Astrocyte (in vitro differentiated cells and primary cell): Measurements from ENCODE around the gene RHOBTB1. TPM values are rescaled to one million over a fixed set of nuclear protein-coding genes. Genes with fewer than 3 reads are reported as not detected.
"Not testable (repeated sequence)": the region's sequence is repeated elsewhere in the genome, so short reads cannot be mapped to it uniquely, and the experiment has no call there.

Experiments used
- DNase-seq: peaks from one replicate; pipeline ENCODE4 v3.0.0-alpha.2; 2010; ENCODE audit warnings: low read depth
- FAIRE-seq: peaks from 2 replicates; lab custom pipeline; 2011; peaks lifted over from hg19 to GRCh38; lab: Jason Lieb, UNC
- H2AFZ ChIP-seq: 2 replicates; pipeline ENCODE4 v1.6.0; 2012; ENCODE audit warnings: low read depth, low read length, inconsistent platforms
- H3K27ac ChIP-seq: 2 replicates; pipeline ENCODE4 v1.5.1; 2011; ENCODE audit warnings: low read depth, low read length, inconsistent platforms
- H3K27me3 ChIP-seq: 2 replicates; pipeline ENCODE4 v1.6.0; 2011; ENCODE audit warnings: low read length, inconsistent platforms; ENCODE audit not compliant: insufficient read depth
- H3K36me3 ChIP-seq: 2 replicates; pipeline ENCODE4 v1.5.1; 2011; ENCODE audit warnings: low read length, inconsistent platforms; ENCODE audit not compliant: insufficient read depth
- H3K4me1 ChIP-seq: 2 replicates; pipeline ENCODE4 v1.5.1; 2011; ENCODE audit warnings: low read length, inconsistent platforms; ENCODE audit not compliant: insufficient read depth
- H3K4me2 ChIP-seq: 2 replicates; pipeline ENCODE4 v1.6.0; 2012; ENCODE audit warnings: low read length, inconsistent platforms
- H3K4me3 ChIP-seq: 2 replicates; pipeline ENCODE4 v1.5.1; 2011; ENCODE audit warnings: low read depth, mild to moderate bottlenecking, low read length, inconsistent platforms; ENCODE audit not compliant: insufficient read depth
- H3K79me2 ChIP-seq: 2 replicates; pipeline ENCODE4 v1.6.0; 2012; ENCODE audit warnings: mild to moderate bottlenecking, low read length, inconsistent platforms; ENCODE audit not compliant: insufficient read depth
- H3K9ac ChIP-seq: 2 replicates; pipeline ENCODE4 v1.6.0; 2012; ENCODE audit warnings: mild to moderate bottlenecking, low read length, inconsistent platforms
- H3K9me3 ChIP-seq: 2 replicates; pipeline ENCODE4 v1.5.1; 2012; ENCODE audit warnings: low read depth, mild to moderate bottlenecking, low read length, inconsistent platforms; ENCODE audit not compliant: insufficient read depth
- H4K20me1 ChIP-seq: 2 replicates; pipeline ENCODE4 v1.6.0; 2012; ENCODE audit warnings: low read length, inconsistent platforms; ENCODE audit not compliant: insufficient read depth
- H3K27ac Mint-ChIP-seq: one replicate; pipeline ENCODE4 v1.8.0; 2021; ENCODE audit warnings: mild to moderate bottlenecking, mixed read lengths; ENCODE audit not compliant: unreplicated experiment
- H3K27me3 Mint-ChIP-seq: one replicate; pipeline ENCODE4 v1.8.0; 2021; ENCODE audit warnings: low read depth, mixed read lengths; ENCODE audit not compliant: unreplicated experiment
- H3K36me3 Mint-ChIP-seq: one replicate; pipeline ENCODE4 v1.8.0; 2021; ENCODE audit warnings: low read depth, mixed read lengths; ENCODE audit not compliant: unreplicated experiment
- H3K4me1 Mint-ChIP-seq: one replicate; pipeline ENCODE4 v1.8.0; 2021; ENCODE audit warnings: low read depth, mixed read lengths; ENCODE audit not compliant: unreplicated experiment
- H3K4me3 Mint-ChIP-seq: one replicate; pipeline ENCODE4 v1.8.0; 2021; ENCODE audit warnings: mild to moderate bottlenecking, moderate library complexity, mixed read lengths; ENCODE audit not compliant: unreplicated experiment
- H3K9me3 Mint-ChIP-seq: one replicate; pipeline ENCODE4 v1.8.0; 2021; ENCODE audit warnings: mild to moderate bottlenecking, mixed read lengths; ENCODE audit not compliant: unreplicated experiment
- EZH2 ChIP-seq: IDR thresholded peaks from 2 replicates; pipeline ENCODE4 v1.6.1; 2012; ENCODE audit warnings: mild to moderate bottlenecking, low read length, inconsistent platforms; ENCODE audit not compliant: insufficient read depth
- total RNA-seq: library from RNA; stranded (reverse); gene quantifications from 2 replicates; pipeline ENCODE4 v1.2.1, GENCODE V29; 2021
- TF ChIP-seq, protein P1 (sequence below): IDR thresholded peaks from 2 replicates; pipeline ENCODE4 v1.5.1; 2011; ENCODE audit warnings: low read depth, mild to moderate bottlenecking, inconsistent platforms, low read length, moderate library complexity; ENCODE audit not compliant: insufficient read depth

The RHOBTB1 gene
- total RNA-seq, 1 donor from 2014 or later: 46.5 TPM

DNA sequence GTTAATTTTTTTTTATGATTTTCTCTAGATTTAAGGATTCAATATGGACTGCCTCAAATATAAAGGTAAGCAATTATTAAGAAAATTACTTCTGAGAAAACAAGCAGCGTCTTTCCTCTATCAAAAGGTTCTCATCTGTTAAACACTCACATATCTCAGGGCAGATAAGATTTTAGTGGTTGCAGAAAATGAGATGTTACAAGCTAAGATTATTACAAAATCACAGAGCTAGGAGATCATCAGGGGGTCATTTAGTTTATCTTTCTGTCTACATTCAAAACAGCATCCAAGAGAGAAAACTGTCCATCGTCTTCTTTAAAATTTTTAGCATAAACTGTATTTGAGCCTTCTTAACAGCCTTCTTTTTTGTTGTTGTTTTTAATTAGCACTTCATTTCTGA, 29.1 kb upstream of the RHOBTB1 start:
- Mint-ChIP-seq H3K4me1 (peaks cover 22% of the 10 kb centered on the region), H3K27me3 (no peaks in the 10 kb centered on the region), H3K27ac (no peak overlapping the region), H3K36me3 (no peaks in the 10 kb centered on the region), H3K4me3 (no peak overlapping the region), H3K9me3 (peaks cover 4% of the 10 kb centered on the region)
- FAIRE-seq: no peak
- TF ChIP-seq, protein P1, sequence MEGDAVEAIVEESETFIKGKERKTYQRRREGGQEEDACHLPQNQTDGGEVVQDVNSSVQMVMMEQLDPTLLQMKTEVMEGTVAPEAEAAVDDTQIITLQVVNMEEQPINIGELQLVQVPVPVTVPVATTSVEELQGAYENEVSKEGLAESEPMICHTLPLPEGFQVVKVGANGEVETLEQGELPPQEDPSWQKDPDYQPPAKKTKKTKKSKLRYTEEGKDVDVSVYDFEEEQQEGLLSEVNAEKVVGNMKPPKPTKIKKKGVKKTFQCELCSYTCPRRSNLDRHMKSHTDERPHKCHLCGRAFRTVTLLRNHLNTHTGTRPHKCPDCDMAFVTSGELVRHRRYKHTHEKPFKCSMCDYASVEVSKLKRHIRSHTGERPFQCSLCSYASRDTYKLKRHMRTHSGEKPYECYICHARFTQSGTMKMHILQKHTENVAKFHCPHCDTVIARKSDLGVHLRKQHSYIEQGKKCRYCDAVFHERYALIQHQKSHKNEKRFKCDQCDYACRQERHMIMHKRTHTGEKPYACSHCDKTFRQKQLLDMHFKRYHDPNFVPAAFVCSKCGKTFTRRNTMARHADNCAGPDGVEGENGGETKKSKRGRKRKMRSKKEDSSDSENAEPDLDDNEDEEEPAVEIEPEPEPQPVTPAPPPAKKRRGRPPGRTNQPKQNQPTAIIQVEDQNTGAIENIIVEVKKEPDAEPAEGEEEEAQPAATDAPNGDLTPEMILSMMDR: no peak
- Histone ChIP-seq H3K9me3 (no peaks in the 10 kb centered on the region), H3K9ac (no peak overlapping the region), H3K79me2 (no peaks in the 10 kb centered on the region), H3K27me3 (no peaks in the 10 kb centered on the region), H4K20me1 (no peaks in the 10 kb centered on the region), H3K36me3 (no peaks in the 10 kb centered on the region), H3K4me3 (no peak overlapping the region), H3K27ac (no peak overlapping the region), H2AFZ (no peak overlapping the region), H3K4me1 (peaks cover 12% of the 10 kb centered on the region), H3K4me2 (no peak overlapping the region)
- DNase-seq: no peak

DNA sequence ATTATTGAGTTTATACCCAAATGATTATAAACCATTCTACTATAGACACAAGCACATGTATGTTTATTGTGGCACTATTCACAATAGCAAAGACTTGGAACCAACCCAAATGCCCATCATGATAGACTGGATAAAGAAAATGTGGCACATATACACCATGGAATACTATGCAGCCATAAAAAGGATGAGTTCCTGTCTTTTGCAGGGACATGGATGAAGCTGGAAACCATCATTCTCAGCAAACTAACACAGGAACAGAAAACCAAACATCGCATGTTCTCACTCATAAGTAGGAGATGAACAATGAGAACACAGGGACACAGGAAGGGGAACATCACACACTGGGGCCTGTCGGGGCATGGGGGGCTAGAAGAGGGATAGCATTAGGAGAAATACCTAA, 28.2 kb upstream of the RHOBTB1 start:
- peaks cover 12% of the 10 kb centered on the region for H3K4me1 ChIP-seq
- not testable (repeated sequence) for DNase-seq, H3K9me3 Mint-ChIP-seq, H3K4me3 Mint-ChIP-seq, H3K4me2 ChIP-seq, H3K9me3 ChIP-seq, H3K27me3 Mint-ChIP-seq, H3K9ac ChIP-seq, H3K27ac Mint-ChIP-seq, H3K36me3 Mint-ChIP-seq, H3K79me2 ChIP-seq, H2AFZ ChIP-seq, H3K27me3 ChIP-seq, FAIRE-seq, H4K20me1 ChIP-seq, H3K36me3 ChIP-seq, H3K27ac ChIP-seq, H3K4me3 ChIP-seq
- peaks cover 27% of the 10 kb centered on the region for H3K4me1 Mint-ChIP-seq

DNA sequence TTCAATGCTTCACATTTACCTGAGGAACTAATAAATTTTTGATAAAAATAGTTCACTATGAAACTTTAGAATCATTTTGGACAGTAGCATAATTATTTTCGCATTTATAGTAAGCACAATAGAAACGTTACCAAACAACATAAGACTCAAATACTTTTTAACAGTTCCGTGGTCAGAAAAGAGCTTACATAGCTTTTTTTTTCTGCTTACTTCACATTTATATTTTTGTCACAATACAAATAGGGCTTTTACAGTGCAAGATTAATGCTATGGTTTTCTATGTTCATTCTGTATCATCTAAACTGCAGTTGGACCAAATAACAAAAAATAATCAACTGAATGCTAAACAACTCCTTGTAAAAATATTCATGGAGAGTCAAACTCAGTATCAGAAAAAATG, 26.5 kb upstream of the RHOBTB1 start:
- no peak for DNase-seq
- Histone ChIP-seq H3K9me3 (no peaks in the 10 kb centered on the region), H2AFZ (no peak overlapping the region), H3K4me3 (no peak overlapping the region), H4K20me1 (no peaks in the 10 kb centered on the region), H3K27ac (no peak overlapping the region), H3K9ac (no peak overlapping the region), H3K4me2 (no peak overlapping the region), H3K27me3 (no peaks in the 10 kb centered on the region), H3K36me3 (no peaks in the 10 kb centered on the region), H3K79me2 (no peaks in the 10 kb centered on the region), H3K4me1 (peaks cover 12% of the 10 kb centered on the region)
- Mint-ChIP-seq H3K27ac (no peak overlapping the region), H3K4me1 (peaks cover 27% of the 10 kb centered on the region), H3K9me3 (peaks cover 5% of the 10 kb centered on the region), H3K36me3 (no peaks in the 10 kb centered on the region), H3K4me3 (no peak overlapping the region), H3K27me3 (no peaks in the 10 kb centered on the region)
- TF ChIP-seq EZH2: no peak
- TF ChIP-seq, protein P1: no peak
- no peak for FAIRE-seq
